IPS-NIHi7 (cell line): Measurements from ENCODE around the gene EIF4B.
"Not testable (repeated sequence)": the region's sequence is repeated elsewhere in the genome, so short reads cannot be mapped to it uniquely, and the experiment has no call there.

Source experiments
- DNase-seq: peaks from one replicate; pipeline ENCODE4 v3.0.0; 2012; ENCODE audit warnings: mixed read lengths; ENCODE audit errors: extremely low spot score

EIF4B gene

GRCh38 chr12:53005986-53006809 lies at the start of gene EIF4B:
TSS of gene EIF4B (plus strand) at chr12:53006456. CDS start at chr12:53006484, 28 bp downstream.
- peak; percentile 96 for DNase-seq

GRCh38 chr12:52956987-52957386 lies 49.3 kb upstream of the EIF4B start:
- DNase-seq = no peak

GRCh38 chr12:52964556-52965336 lies 41.5 kb upstream of the EIF4B start:
- no peak for DNase-seq

GRCh38 chr12:52965337-52965731 lies 40.9 kb upstream of the EIF4B start:
- no peak for DNase-seq

GRCh38 chr12:52969166-52969795 lies 37.0 kb upstream of the EIF4B start:
- no peak for DNase-seq

GRCh38 chr12:52969828-52970569 lies 36.3 kb upstream of the EIF4B start:
- no peak for DNase-seq

- no peak for DNase-seq
Measured at GRCh38 chr12:52971679-52972329, 34.5 kb upstream of the EIF4B start.

GRCh38 chr12:52975204-52975603 lies 31.1 kb upstream of the EIF4B start:
- no peak for DNase-seq

GRCh38 chr12:52975820-52976573 lies 30.3 kb upstream of the EIF4B start:
- DNase-seq = peak; percentile 61

- no peak for DNase-seq
Measured at GRCh38 chr12:52976574-52977071, 29.6 kb upstream of the EIF4B start.

GRCh38 chr12:52977170-52977569 lies 29.1 kb upstream of the EIF4B start:
- no peak for DNase-seq

GRCh38 chr12:52980096-52980649 lies 26.1 kb upstream of the EIF4B start:
- DNase-seq = no peak

- DNase-seq = peak; percentile 84
Measured at GRCh38 chr12:52980650-52981423, 25.4 kb upstream of the EIF4B start.

GRCh38 chr12:52984136-52984535 lies 22.1 kb upstream of the EIF4B start:
- DNase-seq = no peak

GRCh38 chr12:52988898-52989297 lies 17.4 kb upstream of the EIF4B start:
- no peak for DNase-seq

GRCh38 chr12:52990206-52990605 lies 16.1 kb upstream of the EIF4B start:
- no peak for DNase-seq

GRCh38 chr12:52992240-52992639 lies 14.0 kb upstream of the EIF4B start:
- not testable (repeated sequence) for DNase-seq

GRCh38 chr12:52992699-52993557 lies 13.3 kb upstream of the EIF4B start:
- no peak for DNase-seq
